GM23338 (cell line): Measurements from ENCODE around the gene FLYWCH1. TPM values are rescaled to one million over a fixed set of nuclear protein-coding genes. Genes with fewer than 3 reads are reported as not detected.

ENCODE experiments used
- ATAC-seq: fragments of 200-7000 bp; cut with Tn5 transposase; 3 replicates; pipeline ENCODE4 v1.9.1; 2020
- DNase-seq: peaks from one replicate; pipeline ENCODE4 v3.0.0-alpha.2; 2015; ENCODE audit warnings: low spot score
- H2AFZ ChIP-seq: fragments of 200-600 bp; sonication (generic); 2 replicates; pipeline ENCODE4 v1.8.0; 2016; ENCODE audit warnings: antibody characterized with exemption, mild to moderate bottlenecking, moderate library complexity
- H3F3A ChIP-seq: fragments of 200-600 bp; sonication (generic); replicated peaks from 2 replicates; pipeline ENCODE4 v1.8.0; 2017; ENCODE audit warnings: antibody characterized with exemption, mixed run types, low read depth
- H3K27ac ChIP-seq: fragments of 200-600 bp; sonication (generic); 2 replicates; pipeline ENCODE4 v1.6.1; 2016; ENCODE audit warnings: low read depth
- H3K27me3 ChIP-seq: fragments of 200-600 bp; sonication (generic); 2 replicates; pipeline ENCODE4 v1.8.0; 2016; ENCODE audit warnings: mild to moderate bottlenecking, mixed run types, moderate library complexity; ENCODE audit not compliant: insufficient read depth
- H3K36me3 ChIP-seq: fragments of 200-600 bp; sonication (generic); 2 replicates; pipeline ENCODE4 v1.8.0; 2016; ENCODE audit warnings: mild to moderate bottlenecking; ENCODE audit not compliant: insufficient read depth
- H3K4me1 ChIP-seq: fragments of 200-600 bp; sonication (generic); 2 replicates; pipeline ENCODE4 v1.8.0; 2016; ENCODE audit warnings: mild to moderate bottlenecking, moderate library complexity; ENCODE audit not compliant: insufficient read depth
- H3K4me2 ChIP-seq: fragments of 200-600 bp; sonication (generic); 2 replicates; pipeline ENCODE4 v1.7.1; 2017; ENCODE audit warnings: mixed run types
- H3K4me3 ChIP-seq: fragments of 200-600 bp; sonication (generic); 2 replicates; pipeline ENCODE4 v1.6.1; 2016; ENCODE audit warnings: mixed run types
- H3K79me2 ChIP-seq: fragments of 200-600 bp; sonication (generic); replicated peaks from 2 replicates; pipeline ENCODE4 v1.8.0; 2017; ENCODE audit warnings: mild to moderate bottlenecking; ENCODE audit not compliant: insufficient read depth
- H3K9me2 ChIP-seq: fragments of 200-600 bp; sonication (generic); 2 replicates; pipeline ENCODE4 v1.8.0; 2017; ENCODE audit not compliant: insufficient read depth
- H4K20me1 ChIP-seq: fragments of 200-600 bp; sonication (generic); replicated peaks from 2 replicates; pipeline ENCODE4 v1.8.0; 2017; ENCODE audit warnings: mild to moderate bottlenecking; ENCODE audit not compliant: insufficient read depth
- H3K27ac Mint-ChIP-seq: 2 replicates; pipeline ENCODE4 v1.8.0; 2020; ENCODE audit warnings: inconsistent platforms, mild to moderate bottlenecking, moderate library complexity, mixed read lengths
- H3K27me3 Mint-ChIP-seq: 3 replicates; pipeline ENCODE4 v1.8.0; 2022; ENCODE audit warnings: low read depth, mild to moderate bottlenecking, moderate library complexity, mixed read lengths, inconsistent platforms; ENCODE audit not compliant: insufficient read depth, poor library complexity
- H3K36me3 Mint-ChIP-seq: 3 replicates; pipeline ENCODE4 v1.8.0; 2021; ENCODE audit warnings: low read depth, mild to moderate bottlenecking, inconsistent platforms, moderate library complexity, mixed read lengths
- H3K4me1 Mint-ChIP-seq: 3 replicates; pipeline ENCODE4 v1.8.0; 2020; ENCODE audit warnings: mild to moderate bottlenecking, inconsistent platforms, mixed read lengths
- H3K4me3 Mint-ChIP-seq: 3 replicates; pipeline ENCODE4 v1.8.0; 2021; ENCODE audit warnings: moderate library complexity, mild to moderate bottlenecking, inconsistent platforms, mixed read lengths
- H3K9me3 Mint-ChIP-seq: 3 replicates; pipeline ENCODE4 v1.8.0; 2020; ENCODE audit warnings: moderate library complexity, mild to moderate bottlenecking, inconsistent platforms, mixed read lengths
- EZH2phosphoT487 ChIP-seq: fragments of 200-600 bp; sonication (generic); IDR thresholded peaks from one replicate; pipeline ENCODE4 v1.8.1; 2018; ENCODE audit warnings: antibody characterized with exemption; ENCODE audit not compliant: unreplicated experiment
- JUNB ChIP-seq: IDR thresholded peaks from one replicate; pipeline ENCODE4 v1.6.1; 2016; ENCODE audit warnings: antibody characterized with exemption; ENCODE audit not compliant: unreplicated experiment
- ZNF114 ChIP-seq: fragments of 250-450 bp; sonication (Bioruptor Pico); IDR thresholded peaks from 2 replicates; pipeline ENCODE4 v1.5.0; 2020; ENCODE audit warnings: mild to moderate bottlenecking, moderate library complexity
- ZNF331 ChIP-seq: fragments of 250-450 bp; sonication (Bioruptor Pico); IDR thresholded peaks from 2 replicates; pipeline ENCODE4 v1.5.0; 2020; ENCODE audit warnings: low read depth, mild to moderate bottlenecking, moderate library complexity
- polyA plus RNA-seq: library from polyadenylated mRNA; unstranded; fragments of >200 nt; fragmentation: Nextera tagmentation; extraction: Ambion mirVana; gene quantifications from 2 replicates; pipeline ENCODE4 v1.2.1, GENCODE V29; 2016
- total RNA-seq: library from RNA; depleted of rRNA; stranded (reverse); fragments of >200 nt; shearing (Covaris generic); gene quantifications from 2 replicates; pipeline ENCODE4 v1.2.3, GENCODE V29; 2014
- TF ChIP-seq, protein P1 (sequence below), 2 experiments: fragments of 200-600 bp in 1 of 2; sonication (generic) in 1 of 2; conservative IDR thresholded peaks; 2 replicates each; pipeline versions ENCODE4 v1.5.1 to v1.6.1; 2016 to 2017; ENCODE audit warnings: antibody characterized with exemption in 2 of 2, low read depth in 2 of 2, mild to moderate bottlenecking in 2 of 2, moderate library complexity in 1 of 2
- TF ChIP-seq, protein P2 (sequence below): IDR thresholded peaks from 2 replicates; pipeline ENCODE4 v1.6.1; 2016; ENCODE audit warnings: antibody characterized with exemption
- TF ChIP-seq, protein P3 (sequence below): fragments of 250-450 bp; sonication (Bioruptor Pico); IDR thresholded peaks from 2 replicates; pipeline ENCODE4 v1.5.0; 2020; ENCODE audit warnings: mild to moderate bottlenecking, moderate library complexity

FLYWCH1 gene
- total and polyA plus RNA-seq, 2 experiments from 2014 or later = 6.0 to 29.3 TPM

DNA sequence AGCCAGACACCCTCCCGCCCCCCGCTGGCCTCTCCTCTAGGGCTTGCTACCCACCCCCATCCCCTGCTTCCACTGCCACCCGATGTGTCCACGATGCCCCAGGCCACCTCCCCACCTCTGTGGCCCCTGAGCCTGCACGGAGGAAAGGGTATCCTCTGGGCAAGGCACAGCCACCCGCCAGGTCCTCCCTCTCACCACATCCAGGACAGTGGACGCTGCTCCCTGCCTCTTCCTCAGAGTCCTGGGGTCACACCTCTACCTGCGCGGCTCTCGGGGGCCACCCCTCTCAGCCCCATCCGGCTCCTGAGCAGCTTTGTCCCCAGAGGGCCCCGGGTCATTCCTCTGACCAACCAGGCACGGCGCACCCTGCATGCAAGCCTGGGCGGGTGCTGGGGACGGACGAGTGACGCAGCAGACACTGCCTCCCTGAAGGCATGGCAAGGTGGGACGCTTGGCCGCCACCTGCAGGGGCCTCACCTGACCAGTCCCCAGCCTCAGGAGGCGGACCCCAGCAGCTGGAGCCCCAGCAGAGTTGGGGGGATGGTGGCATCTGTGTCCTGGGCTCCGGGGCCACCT, 24.8 kb downstream of the FLYWCH1 start:
- no peaks in the 10 kb centered on the region for H3K36me3 ChIP-seq
- DNase-seq (no peak), ATAC-seq (peak; percentile 25)
- Mint-ChIP-seq H3K27me3 (peaks cover 6% of the 10 kb centered on the region), H3K4me1 (peaks cover 4% of the 10 kb centered on the region; the same call in 1 of the 3 replicates), H3K9me3 (no peaks in the 10 kb centered on the region), H3K4me3 (no peak overlapping the region), H3K36me3 (peaks cover 23% of the 10 kb centered on the region), H3K27ac (no peak overlapping the region; the same call in 1 of the 2 replicates)
- H4K20me1 ChIP-seq = no peaks in the 10 kb centered on the region; the same call in 1 of the 2 replicates
- no peaks in the 10 kb centered on the region for H3K79me2 ChIP-seq
- no peak overlapping the region for H3K4me3 ChIP-seq
- TF ChIP-seq, protein P1, sequence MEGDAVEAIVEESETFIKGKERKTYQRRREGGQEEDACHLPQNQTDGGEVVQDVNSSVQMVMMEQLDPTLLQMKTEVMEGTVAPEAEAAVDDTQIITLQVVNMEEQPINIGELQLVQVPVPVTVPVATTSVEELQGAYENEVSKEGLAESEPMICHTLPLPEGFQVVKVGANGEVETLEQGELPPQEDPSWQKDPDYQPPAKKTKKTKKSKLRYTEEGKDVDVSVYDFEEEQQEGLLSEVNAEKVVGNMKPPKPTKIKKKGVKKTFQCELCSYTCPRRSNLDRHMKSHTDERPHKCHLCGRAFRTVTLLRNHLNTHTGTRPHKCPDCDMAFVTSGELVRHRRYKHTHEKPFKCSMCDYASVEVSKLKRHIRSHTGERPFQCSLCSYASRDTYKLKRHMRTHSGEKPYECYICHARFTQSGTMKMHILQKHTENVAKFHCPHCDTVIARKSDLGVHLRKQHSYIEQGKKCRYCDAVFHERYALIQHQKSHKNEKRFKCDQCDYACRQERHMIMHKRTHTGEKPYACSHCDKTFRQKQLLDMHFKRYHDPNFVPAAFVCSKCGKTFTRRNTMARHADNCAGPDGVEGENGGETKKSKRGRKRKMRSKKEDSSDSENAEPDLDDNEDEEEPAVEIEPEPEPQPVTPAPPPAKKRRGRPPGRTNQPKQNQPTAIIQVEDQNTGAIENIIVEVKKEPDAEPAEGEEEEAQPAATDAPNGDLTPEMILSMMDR (conservative IDR thresholded peaks at IDR 0.05; ENCODE audit: low read depth in 2 of 2) = no peak
- TF ChIP-seq ZNF114 (CRISPR knock-in tag) (no peak), JUNB (no peak), EZH2phosphoT487 (no peak), ZNF331 (CRISPR knock-in tag) (no peak)
- TF ChIP-seq, protein P2, sequence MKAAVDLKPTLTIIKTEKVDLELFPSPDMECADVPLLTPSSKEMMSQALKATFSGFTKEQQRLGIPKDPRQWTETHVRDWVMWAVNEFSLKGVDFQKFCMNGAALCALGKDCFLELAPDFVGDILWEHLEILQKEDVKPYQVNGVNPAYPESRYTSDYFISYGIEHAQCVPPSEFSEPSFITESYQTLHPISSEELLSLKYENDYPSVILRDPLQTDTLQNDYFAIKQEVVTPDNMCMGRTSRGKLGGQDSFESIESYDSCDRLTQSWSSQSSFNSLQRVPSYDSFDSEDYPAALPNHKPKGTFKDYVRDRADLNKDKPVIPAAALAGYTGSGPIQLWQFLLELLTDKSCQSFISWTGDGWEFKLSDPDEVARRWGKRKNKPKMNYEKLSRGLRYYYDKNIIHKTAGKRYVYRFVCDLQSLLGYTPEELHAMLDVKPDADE = no peak
- TF ChIP-seq, protein P3, sequence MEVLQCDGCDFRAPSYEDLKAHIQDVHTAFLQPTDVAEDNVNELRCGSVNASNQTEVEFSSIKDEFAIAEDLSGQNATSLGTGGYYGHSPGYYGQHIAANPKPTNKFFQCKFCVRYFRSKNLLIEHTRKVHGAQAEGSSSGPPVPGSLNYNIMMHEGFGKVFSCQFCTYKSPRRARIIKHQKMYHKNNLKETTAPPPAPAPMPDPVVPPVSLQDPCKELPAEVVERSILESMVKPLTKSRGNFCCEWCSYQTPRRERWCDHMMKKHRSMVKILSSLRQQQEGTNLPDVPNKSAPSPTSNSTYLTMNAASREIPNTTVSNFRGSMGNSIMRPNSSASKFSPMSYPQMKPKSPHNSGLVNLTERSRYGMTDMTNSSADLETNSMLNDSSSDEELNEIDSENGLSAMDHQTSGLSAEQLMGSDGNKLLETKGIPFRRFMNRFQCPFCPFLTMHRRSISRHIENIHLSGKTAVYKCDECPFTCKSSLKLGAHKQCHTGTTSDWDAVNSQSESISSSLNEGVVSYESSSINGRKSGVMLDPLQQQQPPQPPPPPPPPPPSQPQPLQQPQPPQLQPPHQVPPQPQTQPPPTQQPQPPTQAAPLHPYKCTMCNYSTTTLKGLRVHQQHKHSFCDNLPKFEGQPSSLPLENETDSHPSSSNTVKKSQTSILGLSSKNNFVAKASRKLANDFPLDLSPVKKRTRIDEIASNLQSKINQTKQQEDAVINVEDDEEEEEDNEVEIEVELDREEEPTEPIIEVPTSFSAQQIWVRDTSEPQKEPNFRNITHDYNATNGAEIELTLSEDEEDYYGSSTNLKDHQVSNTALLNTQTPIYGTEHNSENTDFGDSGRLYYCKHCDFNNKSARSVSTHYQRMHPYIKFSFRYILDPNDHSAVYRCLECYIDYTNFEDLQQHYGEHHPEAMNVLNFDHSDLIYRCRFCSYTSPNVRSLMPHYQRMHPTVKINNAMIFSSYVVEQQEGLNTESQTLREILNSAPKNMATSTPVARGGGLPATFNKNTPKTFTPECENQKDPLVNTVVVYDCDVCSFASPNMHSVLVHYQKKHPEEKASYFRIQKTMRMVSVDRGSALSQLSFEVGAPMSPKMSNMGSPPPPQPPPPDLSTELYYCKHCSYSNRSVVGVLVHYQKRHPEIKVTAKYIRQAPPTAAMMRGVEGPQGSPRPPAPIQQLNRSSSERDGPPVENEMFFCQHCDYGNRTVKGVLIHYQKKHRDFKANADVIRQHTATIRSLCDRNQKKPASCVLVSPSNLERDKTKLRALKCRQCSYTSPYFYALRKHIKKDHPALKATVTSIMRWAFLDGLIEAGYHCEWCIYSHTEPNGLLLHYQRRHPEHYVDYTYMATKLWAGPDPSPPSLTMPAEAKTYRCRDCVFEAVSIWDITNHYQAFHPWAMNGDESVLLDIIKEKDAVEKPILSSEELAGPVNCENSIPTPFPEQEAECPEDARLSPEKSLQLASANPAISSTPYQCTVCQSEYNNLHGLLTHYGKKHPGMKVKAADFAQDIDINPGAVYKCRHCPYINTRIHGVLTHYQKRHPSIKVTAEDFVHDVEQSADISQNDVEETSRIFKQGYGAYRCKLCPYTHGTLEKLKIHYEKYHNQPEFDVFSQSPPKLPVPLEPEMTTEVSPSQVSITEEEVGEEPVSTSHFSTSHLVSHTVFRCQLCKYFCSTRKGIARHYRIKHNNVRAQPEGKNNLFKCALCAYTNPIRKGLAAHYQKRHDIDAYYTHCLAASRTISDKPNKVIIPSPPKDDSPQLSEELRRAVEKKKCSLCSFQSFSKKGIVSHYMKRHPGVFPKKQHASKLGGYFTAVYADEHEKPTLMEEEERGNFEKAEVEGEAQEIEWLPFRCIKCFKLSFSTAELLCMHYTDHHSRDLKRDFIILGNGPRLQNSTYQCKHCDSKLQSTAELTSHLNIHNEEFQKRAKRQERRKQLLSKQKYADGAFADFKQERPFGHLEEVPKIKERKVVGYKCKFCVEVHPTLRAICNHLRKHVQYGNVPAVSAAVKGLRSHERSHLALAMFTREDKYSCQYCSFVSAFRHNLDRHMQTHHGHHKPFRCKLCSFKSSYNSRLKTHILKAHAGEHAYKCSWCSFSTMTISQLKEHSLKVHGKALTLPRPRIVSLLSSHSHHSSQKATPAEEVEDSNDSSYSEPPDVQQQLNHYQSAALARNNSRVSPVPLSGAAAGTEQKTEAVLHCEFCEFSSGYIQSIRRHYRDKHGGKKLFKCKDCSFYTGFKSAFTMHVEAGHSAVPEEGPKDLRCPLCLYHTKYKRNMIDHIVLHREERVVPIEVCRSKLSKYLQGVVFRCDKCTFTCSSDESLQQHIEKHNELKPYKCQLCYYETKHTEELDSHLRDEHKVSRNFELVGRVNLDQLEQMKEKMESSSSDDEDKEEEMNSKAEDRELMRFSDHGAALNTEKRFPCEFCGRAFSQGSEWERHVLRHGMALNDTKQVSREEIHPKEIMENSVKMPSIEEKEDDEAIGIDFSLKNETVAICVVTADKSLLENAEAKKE (CRISPR knock-in tag) = no peak
- H3K9me2 ChIP-seq = no peaks in the 10 kb centered on the region
- no peaks in the 10 kb centered on the region for H3F3A ChIP-seq
- H2AFZ ChIP-seq = no peak overlapping the region
- no peak overlapping the region for H3K4me2 ChIP-seq
- H3K27ac ChIP-seq = no peak overlapping the region
- H3K27me3 ChIP-seq = no peaks in the 10 kb centered on the region
- no peaks in the 10 kb centered on the region for H3K4me1 ChIP-seq
